A549 (cell line): ENCODE results near the gene HMGA1. TPM values are rescaled to one million over a fixed set of nuclear protein-coding genes. Genes with fewer than 3 reads are reported as not detected.

Source experiments
- ATAC-seq, 2 experiments: fragments of 200-7000 bp in 1 of 2; fragments of >200 bp in 1 of 2; cut with Nextera tagmentation in 1 of 2; cut with Tn5 transposase in 1 of 2; 3 replicates each; pipeline versions ENCODE4 v1.8.0 to v1.9.1; 2018 to 2020; ENCODE audit warnings: mild to moderate bottlenecking in 1 of 2, moderate library complexity in 1 of 2
- CTCF ChIA-PET: fragments of 300-600 bp; sonication (Branson Sonifier 250); formaldehyde crosslinking; extraction: SDS; loops from one replicate; lab custom pipeline; 2021; ENCODE audit warnings: antibody characterized with exemption, inconsistent platforms; lab: Yijun Ruan, JAX
- POLR2A ChIA-PET: fragments of 350-600 bp; formaldehyde crosslinking; extraction: SDS; loops from one replicate; lab custom pipeline; 2021; ENCODE audit warnings: antibody characterized with exemption, inconsistent platforms; lab: Yijun Ruan, JAX
- DNase-seq, 2 experiments: peaks; one replicate each; pipeline versions ENCODE4 v3.0.0 to v3.0.0-alpha.2; 2011 to 2016; ENCODE audit warnings: low read depth in 1 of 2, low spot score in 1 of 2
- FAIRE-seq: peaks from 2 replicates; lab custom pipeline; 2011; peaks lifted over from hg19 to GRCh38; lab: Jason Lieb, UNC
- H3K27ac ChIP-seq, 2 experiments: fragments of >200 bp; sonication (Bioruptor Twin); formaldehyde crosslinking; 3 replicates each; pipeline ENCODE4 v1.5.1; 2016 to 2017
- H3K4me1 ChIP-seq: fragments of >200 bp; sonication (Bioruptor Twin); formaldehyde crosslinking; 3 replicates; pipeline ENCODE4 v1.6.1; 2016
- H3K4me2 ChIP-seq: fragments of >200 bp; sonication (Bioruptor Twin); formaldehyde crosslinking; 3 replicates; pipeline ENCODE4 v1.6.1; 2016
- H3K4me3 ChIP-seq: fragments of >200 bp; sonication (Bioruptor Twin); formaldehyde crosslinking; 3 replicates; pipeline ENCODE4 v1.5.1; 2016
- H3K9me3 ChIP-seq: fragments of >200 bp; sonication (Bioruptor Twin); formaldehyde crosslinking; 3 replicates; pipeline ENCODE4 v1.6.1; 2016
- BCL3 ChIP-seq: fragments of >200 bp; sonication (Bioruptor Twin); formaldehyde crosslinking; IDR thresholded peaks from 3 replicates; pipeline ENCODE4 v1.6.1; 2016
- BHLHE40 ChIP-seq: IDR thresholded peaks from 2 replicates; pipeline ENCODE4 v1.6.1; 2012; ENCODE audit warnings: low read depth, low read length, inconsistent platforms
- CTCF ChIP-seq: fragments of >200 bp; sonication (Bioruptor Twin); formaldehyde crosslinking; IDR thresholded peaks from 3 replicates; pipeline ENCODE4 v1.5.1; 2016
- EHF ChIP-seq: fragments of 250-450 bp; sonication (Bioruptor Pico); IDR thresholded peaks from 2 replicates; pipeline ENCODE4 v1.5.0; 2020; ENCODE audit warnings: mild to moderate bottlenecking
- ELK1 ChIP-seq: fragments of 150-350 bp; IDR thresholded peaks from 2 replicates; pipeline ENCODE4 v1.6.1; 2014; ENCODE audit warnings: low read depth, mild to moderate bottlenecking, low read length
- ESRRA ChIP-seq: fragments of 150-350 bp; IDR thresholded peaks from 2 replicates; pipeline ENCODE4 v1.6.1; 2014; ENCODE audit warnings: mild to moderate bottlenecking, low read length, borderline replicate concordance
- FOSL2 ChIP-seq, 2 experiments: fragments of 450-650 bp in 1 of 2; fragments of >200 bp in 1 of 2; sonication (Bioruptor Twin) in 1 of 2; formaldehyde crosslinking; IDR thresholded peaks; 2 replicates each; pipeline versions ENCODE4 v1.5.0 to v1.6.1; 2016 to 2020; ENCODE audit warnings: mild to moderate bottlenecking in 1 of 2, moderate library complexity in 1 of 2
- HES2 ChIP-seq: fragments of >200 bp; sonication (Bioruptor Twin); formaldehyde crosslinking; IDR thresholded peaks from 2 replicates; pipeline ENCODE4 v1.6.1; 2016
- HEYL ChIP-seq: fragments of 250-450 bp; sonication (Bioruptor Pico); IDR thresholded peaks from 2 replicates; pipeline ENCODE4 v1.8.0; 2021; ENCODE audit warnings: mild to moderate bottlenecking, moderate library complexity
- HMGXB4 ChIP-seq: fragments of 250-450 bp; sonication (Bioruptor Pico); IDR thresholded peaks from 2 replicates; pipeline ENCODE4 v1.5.0; 2021; ENCODE audit warnings: mild to moderate bottlenecking, moderate library complexity, borderline replicate concordance
- JUN ChIP-seq, 2 experiments: fragments of >200 bp; sonication (Bioruptor Twin); formaldehyde crosslinking; IDR thresholded peaks; 2 replicates in 1 of 2; 3 replicates in 1 of 2; pipeline ENCODE4 v1.6.1; 2016 to 2017
- MAFK ChIP-seq: fragments of 450-650 bp; IDR thresholded peaks from 2 replicates; pipeline ENCODE4 v1.6.1; 2014; ENCODE audit not compliant: partially characterized antibody
- NFE2L2 ChIP-seq: fragments of 150-350 bp; conservative IDR thresholded peaks from 2 replicates; pipeline ENCODE4 v1.6.1; 2014; ENCODE audit warnings: low read length
- PBX3 ChIP-seq: IDR thresholded peaks from 2 replicates; pipeline ENCODE4 v1.6.1; 2012
- PHF8 ChIP-seq: fragments of 200-600 bp; sonication (generic); IDR thresholded peaks from 2 replicates; pipeline ENCODE4 v1.6.1; 2016; ENCODE audit warnings: low read depth, mild to moderate bottlenecking, antibody characterized with exemption, moderate library complexity, borderline replicate concordance
- POLR2A ChIP-seq: IDR thresholded peaks from 2 replicates; pipeline ENCODE4 v1.6.1; 2012; ENCODE audit warnings: mild to moderate bottlenecking, low read length
- POLR2AphosphoS2 ChIP-seq: conservative IDR thresholded peaks from 2 replicates; pipeline ENCODE4 v1.6.1; 2012; ENCODE audit warnings: low read length, improper control_type of control experiment, inconsistent platforms
- REST ChIP-seq: fragments of 200-600 bp; sonication (generic); IDR thresholded peaks from 2 replicates; pipeline ENCODE4 v1.6.1; 2016; ENCODE audit warnings: antibody characterized with exemption, mild to moderate bottlenecking, moderate library complexity
- SMC3 ChIP-seq: fragments of >200 bp; sonication (Bioruptor Twin); formaldehyde crosslinking; IDR thresholded peaks from 3 replicates; pipeline ENCODE4 v1.6.1; 2018; ENCODE audit warnings: inconsistent platforms
- ZC3H11A ChIP-seq: fragments of 450-650 bp; IDR thresholded peaks from 2 replicates; pipeline ENCODE4 v1.6.1; 2014; ENCODE audit warnings: antibody characterized with exemption, mild to moderate bottlenecking
- WGBS: methylation state at CpG from one replicate; pipeline ENCODE4 v1.1.6; 2017; ENCODE audit errors: missing lambda C conversion rate; 5-methylcytosine and 5-hydroxymethylcytosine counted together
- polyA minus RNA-seq: library from RNA; depleted of rRNA, polyadenylated mRNA; stranded (reverse); fragments of >200 nt; gene quantifications from 2 replicates; pipeline ENCODE4 v1.2.3, GENCODE V29; 2011; rRNA and poly(A)+ RNA removed
- polyA plus RNA-seq, 4 experiments: library from polyadenylated mRNA; depleted of rRNA in 3 of 4; stranded (reverse); fragments of >200 nt; fragmentation: RNase III in 1 of 4; extraction: RNeasy Plus Mini Kit Qiagen cat#74134 plus additional on column Dnase treatment in 1 of 4; gene quantifications; 2 replicates in 3 of 4; 3 replicates in 1 of 4; pipeline ENCODE4 v1.2.3, GENCODE V29; 2011 to 2017

HMGA1 gene
- polyA plus RNA-seq (2011; rRNA removed) = 119 and 127 TPM in 2 replicates
- polyA plus RNA-seq (2012; cell fraction: cytosol; rRNA removed) = 344 and 469 TPM in 2 replicates
- polyA plus RNA-seq (2012; cell fraction: nucleus; rRNA removed) = 259 and 338 TPM in 2 replicates
- 241 to 280 TPM (median 249 TPM) in 3 replicates for polyA plus RNA-seq (2017; fragmentation: RNase III; extraction: RNeasy Plus Mini Kit Qiagen cat#74134 plus additional on column Dnase treatment)
- polyA minus RNA-seq = 88.2 and 109 TPM in 2 replicates

GRCh38 chr6:34236443-34237315, at the start of gene HMGA1:
HMGA1 (plus strand) TSS chr6:34236873; CDS start chr6:34240781, 3,908 bp downstream.
- Histone ChIP-seq H3K4me1 (peaks cover 48% of the 10 kb centered on the region), H3K27ac (peak within 1 kb of the TSS; percentile 98 to 99)
- peak; percentile 64 to 90 for DNase-seq
- ATAC-seq = peak; percentile 66 to 82; a peak in 5 of 6 replicates
- TF ChIP-seq ELK1 (no peak), SMC3 (no peak), PHF8 (peak; percentile 52; the same call in 1 of the 2 replicates), PBX3 (no peak), CTCF (no peak), BCL3 (peak; percentile 80), FOSL2 (IDR thresholded peaks at IDR 0.05) (no peak), FOSL2 (CRISPR knock-in tag; IDR thresholded peaks at IDR 0.05) (peak; percentile 13; the same call in 1 of the 2 replicates), JUN (IDR thresholded peaks at IDR 0.05) (peak; percentile 56 to 84; a peak in 3 of 5 replicates), BHLHE40 (no peak), MAFK (no peak), POLR2A (peak; percentile 96)
- TF ChIP-seq, all 56 proteins: peak for 5
- peak within 1 kb of the TSS; percentile 83 for H3K4me3 ChIP-seq
- CTCF ChIA-PET = interaction anchor here (1.1 to 1.9 kb wide), 7 partner anchors 10 to 178 kb away, joined by 3 to 11 read pairs (median 4); no protein-coding TSS in a partner anchor
- FAIRE-seq = no peak
- POLR2A ChIA-PET = interaction anchor here (0.8 to 1.7 kb wide), 14 partner anchors 10 to 189 kb away, joined by 3 to 39 read pairs (median 4); partner anchors contain the start of genes NUDT3, RPS10 and SMIM29
- WGBS = 2% methylated on average over 34 of the region's 91 CpGs
- H3K4me2 ChIP-seq = peak within 1 kb of the TSS; percentile 99
- H3K9me3 ChIP-seq = no peaks in the 10 kb centered on the region

GRCh38 chr6:34189806-34190503, 46.7 kb upstream of the HMGA1 start:
- ATAC-seq (no peak), FAIRE-seq (no peak), DNase-seq (no peak)
- ChIA-PET POLR2A (interaction anchor here (0.6 kb wide), 1 partner anchor 528 kb away, joined by 3 read pairs; no protein-coding TSS in a partner anchor), CTCF (interaction anchor here (0.7 to 1.9 kb wide), 5 partner anchors 10 to 60 kb away, joined by 3 to 7 read pairs (median 5); no protein-coding TSS in a partner anchor)
- no peak overlapping the region for H3K4me3 ChIP-seq
- H3K9me3 ChIP-seq = no peaks in the 10 kb centered on the region
- H3K4me1 ChIP-seq = no peaks in the 10 kb centered on the region
- no peak overlapping the region for H3K27ac ChIP-seq
- WGBS = 77% methylated on average over 12 of the region's 12 CpGs
- H3K4me2 ChIP-seq = no peak overlapping the region
- no peak for TF ChIP-seq HES2
- TF ChIP-seq HMGXB4 = no peak
- no peak for TF ChIP-seq POLR2AphosphoS2
- no peak for TF ChIP-seq NFE2L2
- no peak for TF ChIP-seq REST
- no peak for TF ChIP-seq ZC3H11A
- TF ChIP-seq HEYL = no peak
- no peak for TF ChIP-seq ESRRA
- TF ChIP-seq EHF (CRISPR knock-in tag) = no peak
